HCT116 (cell line): Measurements from ENCODE around the gene MCEMP1. TPM values are rescaled to one million over a fixed set of nuclear protein-coding genes. Genes with fewer than 3 reads are reported as not detected.

Experiments used
- ATAC-seq: fragments of 200-7000 bp; cut with Tn5 transposase; 2 replicates; pipeline ENCODE4 v1.9.1; 2020; ENCODE audit warnings: mild to moderate bottlenecking, moderate library complexity
- BruUV-seq: library from RNA; stranded (reverse); fragments of 400-500 nt; replicated peaks from 2 replicates; lab custom pipeline; 2021; lab: Mats Ljungman, UMichigan
- CTCF ChIA-PET: fragments of 300-600 bp; sonication (Branson Sonifier 250); formaldehyde crosslinking; loops from one replicate; lab custom pipeline; 2021; ENCODE audit warnings: antibody characterized with exemption; lab: Charles Lee
- POLR2A ChIA-PET: fragments of 300-600, 350-600 bp; sonication (Branson Sonifier 250); formaldehyde crosslinking; loops from one replicate; lab custom pipeline; 2021; ENCODE audit warnings: antibody characterized with exemption; lab: Charles Lee
- RAD21 ChIA-PET, 2 experiments: fragments of 300-600 bp; sonication (Branson Sonifier 250); formaldehyde crosslinking; loops; one replicate each; lab custom pipeline; 2023; ENCODE audit warnings: low total read pairs in 2 of 2; ENCODE audit not compliant: uncharacterized antibody in 2 of 2, unreplicated experiment in 2 of 2, low non-redundant PET in 1 of 2; lab: Charles Lee
- DNase-seq: peaks from one replicate; pipeline ENCODE4 v3.0.0-alpha.2; 2010; ENCODE audit warnings: low read depth, low spot score
- H2AFZ ChIP-seq: fragments of 200-600 bp; shearing (Covaris generic), sonication (generic); 2 replicates; pipeline ENCODE4 v1.6.1; 2017; ENCODE audit warnings: low read depth, mixed run types, mixed read lengths, antibody characterized with exemption, low read length; ENCODE audit not compliant: poor library complexity, severe bottlenecking
- H3K27ac ChIP-seq: 2 replicates; pipeline ENCODE4 v1.5.1; 2012; ENCODE audit warnings: low read depth, low read length
- H3K27me3 ChIP-seq: fragments of 200-600 bp; sonication (generic); 2 replicates; pipeline ENCODE4 v1.6.1; 2016; ENCODE audit warnings: mixed run types, low read length, mixed read lengths; ENCODE audit not compliant: insufficient read depth
- H3K36me3 ChIP-seq, 2 experiments: fragments of 200-500 bp in 1 of 2; fragments of 200-600 bp in 1 of 2; sonication (Bioruptor generic) in 1 of 2; sonication (generic) in 1 of 2; 2 replicates each; pipeline versions ENCODE4 v1.5.1 to v1.6.1; 2014 to 2016; ENCODE audit warnings: low read length in 2 of 2, inconsistent platforms in 1 of 2, mixed read lengths in 1 of 2, mixed run types in 1 of 2; ENCODE audit not compliant: insufficient read depth in 2 of 2, control insufficient read depth in 1 of 2
- H3K4me1 ChIP-seq, 2 experiments: fragments of 200-600 bp in 1 of 2; sonication (generic) in 1 of 2; 2 replicates each; pipeline versions ENCODE4 v1.5.1 to v1.6.1; 2012 to 2017; ENCODE audit warnings: low read length in 2 of 2, inconsistent platforms in 1 of 2, mild to moderate bottlenecking in 1 of 2, mixed read lengths in 1 of 2, mixed run types in 1 of 2, moderate library complexity in 1 of 2; ENCODE audit not compliant: insufficient read depth in 2 of 2, control insufficient read depth in 1 of 2
- H3K4me2 ChIP-seq: fragments of 200-600 bp; sonication (generic); 2 replicates; pipeline ENCODE4 v1.6.1; 2017; ENCODE audit warnings: mixed run types, low read length, mixed read lengths
- H3K4me3 ChIP-seq, 2 experiments: fragments of 200-600 bp in 1 of 2; sonication (generic) in 1 of 2; replicated peaks in 1 of 2; 2 replicates each; pipeline ENCODE4 v1.5.1; 2011 to 2016; ENCODE audit warnings: low read length in 2 of 2, control low read depth in 1 of 2, low read depth in 1 of 2, mild to moderate bottlenecking in 1 of 2, mixed read lengths in 1 of 2, mixed run types in 1 of 2
- H3K79me2 ChIP-seq: fragments of 200-600 bp; sonication (generic); 2 replicates; pipeline ENCODE4 v1.6.1; 2017; ENCODE audit warnings: mild to moderate bottlenecking, mixed run types, low read length, moderate library complexity, mixed read lengths; ENCODE audit not compliant: insufficient read depth
- H3K9ac ChIP-seq: fragments of 200-600 bp; sonication (generic); 2 replicates; pipeline ENCODE4 v1.6.1; 2016; ENCODE audit warnings: low read length, mixed read lengths
- H3K9me2 ChIP-seq: fragments of 200-600 bp; sonication (generic), shearing (Covaris generic); 2 replicates; pipeline ENCODE4 v1.6.1; 2017; ENCODE audit warnings: mixed run types, mild to moderate bottlenecking, moderate library complexity; ENCODE audit not compliant: insufficient read depth
- H3K9me3 ChIP-seq, 2 experiments: fragments of 200-500 bp in 1 of 2; fragments of 200-600 bp in 1 of 2; sonication (Bioruptor generic) in 1 of 2; sonication (generic) in 1 of 2; 2 replicates each; pipeline ENCODE4 v1.6.1; 2014 to 2017; ENCODE audit warnings: low read length in 2 of 2, mixed read lengths in 2 of 2, inconsistent platforms in 1 of 2, low read depth in 1 of 2, mild to moderate bottlenecking in 1 of 2, mixed run types in 1 of 2, moderate library complexity in 1 of 2; ENCODE audit not compliant: control insufficient read depth in 1 of 2, insufficient read depth in 1 of 2
- H4K20me1 ChIP-seq: fragments of 200-600 bp; sonication (generic), shearing (Covaris generic); 2 replicates; pipeline ENCODE4 v1.6.1; 2017; ENCODE audit warnings: mixed run types, mild to moderate bottlenecking, moderate library complexity; ENCODE audit not compliant: insufficient read depth
- REST ChIP-seq: IDR thresholded peaks from 2 replicates; pipeline ENCODE4 v1.6.1; 2012; ENCODE audit warnings: low read depth
- TCF7L2 ChIP-seq: IDR thresholded peaks from 2 replicates; pipeline ENCODE4 v1.7.0; 2011; ENCODE audit warnings: borderline replicate concordance, inconsistent platforms; ENCODE audit not compliant: insufficient read depth, insufficient read length; ENCODE audit errors: extremely low read depth
- intact Hi-C: fragments of 100-400 bp; cut with micrococcal nuclease; formaldehyde crosslinking; loops from 2 replicates; pipeline ENCODE4 v1.10.0; 2022
- total RNA-seq: library from RNA; stranded (reverse); gene quantifications from one replicate; pipeline ENCODE4 v1.2.1, GENCODE V29; 2021; ENCODE audit not compliant: unreplicated experiment

Gene MCEMP1
- total RNA-seq, 1 experiment from 2014 or later = not detected

- Histone ChIP-seq H3K4me3 (no peak within 1 kb of the TSS), H3K9me2 (no peaks in the 10 kb centered on the region), H3K27me3 (peaks cover 11% of the 10 kb centered on the region; the same call in 1 of the 2 replicates), H3K4me1 (no peaks in the 10 kb centered on the region), H2AFZ (no peak within 1 kb of the TSS), H3K4me2 (no peak within 1 kb of the TSS), H3K9me3 (no peaks in the 10 kb centered on the region), H3K36me3 (no peaks in the 10 kb centered on the region)
- no TSS peak for BruUV-seq
- intact Hi-C loops = no loop called here
- no peak for ATAC-seq
- CTCF ChIA-PET = interaction anchor here (0.6 to 1.3 kb wide), 2 partner anchors 21 to 134 kb away, joined by 3 read pairs; partner anchors contain the start of gene TRAPPC5
- no peak for TF ChIP-seq REST
- peak; percentile 14 for TF ChIP-seq TCF7L2
- TF ChIP-seq, all 23 proteins: peak for 1
- Histone ChIP-seq H3K9ac (no peak within 1 kb of the TSS), H3K27ac (no peak within 1 kb of the TSS), H3K79me2 (no peaks in the 10 kb centered on the region), H4K20me1 (no peaks in the 10 kb centered on the region)
- no peak for DNase-seq
- RAD21 ChIA-PET = no interaction called here
- POLR2A ChIA-PET = no interaction called here
Observed at GRCh38 chr19:7701654-7702457, 25.0 kb downstream of the MCEMP1 start, which contains the start of gene FCER2. Gene FCER2 (minus strand): TSS chr19:7702131. CDS start chr19:7699760, 2,371 bp downstream.
